ENCODE measurements around the gene GAB2. TPM values are rescaled to one million over a fixed set of nuclear protein-coding genes. Genes with fewer than 3 reads are reported as not detected.

GAB2 gene
- total RNA-seq, 2 experiments from 2014 or later: 1.2 to 1.3 TPM

- no peak for DNase-seq (ENCODE audit: low spot score)
- no TSS peak for BruUV-seq (replicated peaks)
- TF ChIP-seq, protein P1, sequence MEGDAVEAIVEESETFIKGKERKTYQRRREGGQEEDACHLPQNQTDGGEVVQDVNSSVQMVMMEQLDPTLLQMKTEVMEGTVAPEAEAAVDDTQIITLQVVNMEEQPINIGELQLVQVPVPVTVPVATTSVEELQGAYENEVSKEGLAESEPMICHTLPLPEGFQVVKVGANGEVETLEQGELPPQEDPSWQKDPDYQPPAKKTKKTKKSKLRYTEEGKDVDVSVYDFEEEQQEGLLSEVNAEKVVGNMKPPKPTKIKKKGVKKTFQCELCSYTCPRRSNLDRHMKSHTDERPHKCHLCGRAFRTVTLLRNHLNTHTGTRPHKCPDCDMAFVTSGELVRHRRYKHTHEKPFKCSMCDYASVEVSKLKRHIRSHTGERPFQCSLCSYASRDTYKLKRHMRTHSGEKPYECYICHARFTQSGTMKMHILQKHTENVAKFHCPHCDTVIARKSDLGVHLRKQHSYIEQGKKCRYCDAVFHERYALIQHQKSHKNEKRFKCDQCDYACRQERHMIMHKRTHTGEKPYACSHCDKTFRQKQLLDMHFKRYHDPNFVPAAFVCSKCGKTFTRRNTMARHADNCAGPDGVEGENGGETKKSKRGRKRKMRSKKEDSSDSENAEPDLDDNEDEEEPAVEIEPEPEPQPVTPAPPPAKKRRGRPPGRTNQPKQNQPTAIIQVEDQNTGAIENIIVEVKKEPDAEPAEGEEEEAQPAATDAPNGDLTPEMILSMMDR (conservative IDR thresholded peaks at IDR 0.05; ENCODE audit: low read length): no peak
- TF ChIP-seq EZH2phosphoT487 (IDR thresholded peaks at IDR 0.05; ENCODE audit: borderline replicate concordance, low read depth, low read length): no peak
- CTCF ChIA-PET (ENCODE audit: unreplicated experiment): no interaction called here
- no peaks in the 10 kb centered on the region for H3K9me3 ChIP-seq (ENCODE audit: low read length)
- POLR2A ChIA-PET: no interaction called here
- H3K27ac ChIP-seq (ENCODE audit: low read depth, low read length, poor library complexity, severe bottlenecking): no peak overlapping the region
- H4K20me1 ChIP-seq (ENCODE audit: insufficient read depth, low read length): no peaks in the 10 kb centered on the region
- intact Hi-C loops (cut with micrococcal nuclease; ENCODE audit: unreplicated experiment): no loop called here
- H3K4me1 ChIP-seq (ENCODE audit: insufficient read depth, low read length, poor library complexity, severe bottlenecking): no peaks in the 10 kb centered on the region
- no peak overlapping the region for H2AFZ ChIP-seq (ENCODE audit: low read length)
- H3K9me2 ChIP-seq (ENCODE audit: insufficient read depth, low read length): no peaks in the 10 kb centered on the region
- no peak overlapping the region for H3K4me3 ChIP-seq (ENCODE audit: low read depth, low read length, poor library complexity, severe bottlenecking)
- H3K79me2 ChIP-seq (ENCODE audit: insufficient read depth, low read depth, low read length): no peaks in the 10 kb centered on the region
- H3K36me3 ChIP-seq (ENCODE audit: insufficient read depth, low read length): no peaks in the 10 kb centered on the region
- no peak overlapping the region for H3K4me2 ChIP-seq (ENCODE audit: low read length)
Measured at GRCh38 chr11:78214331-78215194, 203.1 kb downstream of the GAB2 start.

DNA sequence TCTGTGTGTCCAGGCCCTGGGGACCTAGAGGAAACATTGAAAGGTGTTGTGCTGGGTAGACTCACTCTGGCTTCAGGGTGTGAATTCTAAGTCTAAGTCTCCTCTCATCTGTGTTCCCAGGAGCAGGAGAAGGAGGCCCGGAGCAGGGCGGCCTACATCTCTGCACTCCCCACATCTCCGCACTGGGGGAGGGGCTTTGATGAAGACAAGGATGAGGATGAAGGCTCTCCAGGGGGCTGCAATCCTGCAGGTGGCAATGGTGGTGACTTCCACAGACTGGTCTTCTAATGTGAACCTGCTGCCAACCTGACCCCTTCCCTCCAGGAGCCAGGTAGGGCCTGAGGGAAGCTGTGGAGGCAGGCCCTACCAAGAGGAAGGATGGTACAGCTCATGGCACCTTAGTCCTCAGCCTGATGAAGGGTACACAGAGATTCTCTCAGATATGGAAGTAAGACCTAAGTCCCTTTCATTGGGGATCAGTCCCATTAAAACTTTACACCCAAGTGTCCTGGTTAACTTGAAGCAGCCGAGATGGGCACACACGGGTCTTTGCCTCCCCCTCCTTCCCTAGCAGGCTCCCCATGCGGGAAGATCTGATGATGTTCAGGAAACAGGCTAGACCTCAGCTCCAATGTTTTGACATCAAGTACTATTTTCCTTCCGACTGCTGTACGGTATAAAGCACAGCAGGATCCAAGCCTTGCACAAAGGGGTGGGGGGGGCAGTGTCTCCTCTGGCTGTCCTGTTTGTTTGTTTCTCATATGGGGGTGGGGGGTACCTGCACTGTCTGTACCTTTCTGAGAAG is 203.9 kb downstream of the GAB2 start:
- no peaks in the 10 kb centered on the region for H3K9me2 ChIP-seq (ENCODE audit: insufficient read depth, low read length)
- POLR2A ChIA-PET: no interaction called here
- no peaks in the 10 kb centered on the region for H4K20me1 ChIP-seq (ENCODE audit: insufficient read depth, low read length)
- intact Hi-C loops (cut with micrococcal nuclease; ENCODE audit: unreplicated experiment): no loop called here
- BruUV-seq (replicated peaks): no TSS peak
- CTCF ChIA-PET (ENCODE audit: unreplicated experiment): no interaction called here
- H3K27ac ChIP-seq (ENCODE audit: low read depth, low read length, poor library complexity, severe bottlenecking): no peak overlapping the region
- H3K9me3 ChIP-seq (ENCODE audit: low read length): no peaks in the 10 kb centered on the region
- H3K4me2 ChIP-seq (ENCODE audit: low read length): no peak overlapping the region
- H3K4me1 ChIP-seq (ENCODE audit: insufficient read depth, low read length, poor library complexity, severe bottlenecking): no peaks in the 10 kb centered on the region
- H3K79me2 ChIP-seq (ENCODE audit: insufficient read depth, low read depth, low read length): no peaks in the 10 kb centered on the region
- no peaks in the 10 kb centered on the region for H3K36me3 ChIP-seq (ENCODE audit: insufficient read depth, low read length)
- no peak overlapping the region for H3K4me3 ChIP-seq (ENCODE audit: low read depth, low read length, poor library complexity, severe bottlenecking)
- TF ChIP-seq EZH2phosphoT487 (IDR thresholded peaks at IDR 0.05; ENCODE audit: borderline replicate concordance, low read depth, low read length): no peak
- TF ChIP-seq, protein P1 (conservative IDR thresholded peaks at IDR 0.05; ENCODE audit: low read length): no peak
- no peak for DNase-seq (ENCODE audit: low spot score)
- H2AFZ ChIP-seq (ENCODE audit: low read length): no peak overlapping the region
